Measurements from ENCODE around the gene UBE2E2.

The UBE2E2 gene

DNA sequence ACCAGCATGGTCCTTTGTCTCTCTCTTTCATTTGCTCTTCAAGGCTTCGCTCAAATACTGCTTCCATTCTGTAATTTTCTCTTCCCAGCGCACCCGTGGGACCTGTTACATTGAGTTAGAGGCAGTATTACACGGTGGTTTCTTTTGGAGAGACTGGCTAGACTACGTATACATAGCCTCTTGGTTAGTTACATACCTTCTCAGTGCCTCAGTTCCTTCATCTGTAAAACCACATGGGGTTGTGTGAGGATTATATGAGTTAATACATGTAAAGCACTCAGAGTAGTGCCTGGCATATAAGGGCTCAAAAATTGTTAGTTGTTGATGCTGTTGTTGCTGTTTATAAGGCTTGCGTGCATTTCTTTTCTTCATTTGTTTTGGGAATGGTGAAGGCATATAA lies 33.8 kb downstream of the UBE2E2 start:
- Mint-ChIP-seq H3K27ac (no peak overlapping the region), H3K27me3 (ENCODE audit: low read depth) (peaks cover 3% of the 10 kb centered on the region), H3K4me3 (no peak overlapping the region), H3K4me1 (peaks cover 25% of the 10 kb centered on the region), H3K9me3 (no peaks in the 10 kb centered on the region), H3K36me3 (ENCODE audit: low read depth) (no peaks in the 10 kb centered on the region)
- TF ChIP-seq, protein P1, sequence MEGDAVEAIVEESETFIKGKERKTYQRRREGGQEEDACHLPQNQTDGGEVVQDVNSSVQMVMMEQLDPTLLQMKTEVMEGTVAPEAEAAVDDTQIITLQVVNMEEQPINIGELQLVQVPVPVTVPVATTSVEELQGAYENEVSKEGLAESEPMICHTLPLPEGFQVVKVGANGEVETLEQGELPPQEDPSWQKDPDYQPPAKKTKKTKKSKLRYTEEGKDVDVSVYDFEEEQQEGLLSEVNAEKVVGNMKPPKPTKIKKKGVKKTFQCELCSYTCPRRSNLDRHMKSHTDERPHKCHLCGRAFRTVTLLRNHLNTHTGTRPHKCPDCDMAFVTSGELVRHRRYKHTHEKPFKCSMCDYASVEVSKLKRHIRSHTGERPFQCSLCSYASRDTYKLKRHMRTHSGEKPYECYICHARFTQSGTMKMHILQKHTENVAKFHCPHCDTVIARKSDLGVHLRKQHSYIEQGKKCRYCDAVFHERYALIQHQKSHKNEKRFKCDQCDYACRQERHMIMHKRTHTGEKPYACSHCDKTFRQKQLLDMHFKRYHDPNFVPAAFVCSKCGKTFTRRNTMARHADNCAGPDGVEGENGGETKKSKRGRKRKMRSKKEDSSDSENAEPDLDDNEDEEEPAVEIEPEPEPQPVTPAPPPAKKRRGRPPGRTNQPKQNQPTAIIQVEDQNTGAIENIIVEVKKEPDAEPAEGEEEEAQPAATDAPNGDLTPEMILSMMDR (IDR thresholded peaks at IDR 0.05; ENCODE audit: unreplicated experiment in 3 of 3): no peak

DNA sequence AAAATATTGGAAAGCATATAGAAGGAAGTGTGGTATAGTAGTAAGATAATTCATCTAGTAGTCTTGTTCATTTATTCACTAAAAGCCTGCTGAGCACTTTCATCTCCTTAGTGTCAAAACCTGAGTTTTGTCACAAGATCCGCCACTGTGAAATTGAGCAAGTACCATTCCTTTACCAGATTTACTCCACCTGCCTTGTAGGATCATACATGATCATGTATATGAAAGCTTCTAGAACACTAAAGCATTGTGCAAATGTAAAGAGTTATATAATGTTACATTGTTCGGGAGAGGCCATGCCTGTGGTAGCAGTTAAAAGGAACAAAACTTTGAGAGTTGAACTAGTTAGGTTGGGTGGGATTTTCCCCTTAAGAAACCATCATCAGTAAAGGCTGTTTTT lies 35.0 kb downstream of the UBE2E2 start:
- TF ChIP-seq, protein P1 (IDR thresholded peaks at IDR 0.05; ENCODE audit: unreplicated experiment in 3 of 3): no peak
- Mint-ChIP-seq H3K4me1 (peaks cover 19% of the 10 kb centered on the region), H3K4me3 (no peak overlapping the region), H3K27me3 (ENCODE audit: low read depth) (no peaks in the 10 kb centered on the region), H3K36me3 (ENCODE audit: low read depth) (no peaks in the 10 kb centered on the region), H3K9me3 (no peaks in the 10 kb centered on the region), H3K27ac (no peak overlapping the region)

DNA sequence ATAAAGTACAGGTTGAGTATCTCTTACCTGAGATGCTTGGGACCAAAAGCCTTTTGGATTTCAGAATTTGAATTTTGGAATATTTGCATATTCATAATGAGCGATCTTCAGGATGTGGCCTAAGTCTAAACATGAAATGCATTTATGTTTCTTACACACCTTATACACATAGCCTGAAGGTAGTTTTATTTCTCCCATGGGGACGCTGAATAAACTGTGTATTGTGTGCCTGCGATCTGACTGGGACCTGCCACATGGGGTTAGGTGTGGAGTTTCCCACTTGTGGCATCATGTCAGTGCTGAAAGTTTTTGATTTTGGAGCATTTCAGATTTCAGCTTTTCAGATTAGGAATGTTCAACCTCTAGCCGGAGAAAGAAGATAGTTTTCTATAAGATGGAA lies 35.5 kb downstream of the UBE2E2 start:
- Mint-ChIP-seq H3K27ac (no peak overlapping the region), H3K27me3 (ENCODE audit: low read depth) (no peaks in the 10 kb centered on the region), H3K9me3 (no peaks in the 10 kb centered on the region), H3K4me3 (no peak overlapping the region), H3K4me1 (peaks cover 19% of the 10 kb centered on the region), H3K36me3 (ENCODE audit: low read depth) (no peaks in the 10 kb centered on the region)
- TF ChIP-seq, protein P1 (IDR thresholded peaks at IDR 0.05; ENCODE audit: unreplicated experiment in 3 of 3): no peak

DNA sequence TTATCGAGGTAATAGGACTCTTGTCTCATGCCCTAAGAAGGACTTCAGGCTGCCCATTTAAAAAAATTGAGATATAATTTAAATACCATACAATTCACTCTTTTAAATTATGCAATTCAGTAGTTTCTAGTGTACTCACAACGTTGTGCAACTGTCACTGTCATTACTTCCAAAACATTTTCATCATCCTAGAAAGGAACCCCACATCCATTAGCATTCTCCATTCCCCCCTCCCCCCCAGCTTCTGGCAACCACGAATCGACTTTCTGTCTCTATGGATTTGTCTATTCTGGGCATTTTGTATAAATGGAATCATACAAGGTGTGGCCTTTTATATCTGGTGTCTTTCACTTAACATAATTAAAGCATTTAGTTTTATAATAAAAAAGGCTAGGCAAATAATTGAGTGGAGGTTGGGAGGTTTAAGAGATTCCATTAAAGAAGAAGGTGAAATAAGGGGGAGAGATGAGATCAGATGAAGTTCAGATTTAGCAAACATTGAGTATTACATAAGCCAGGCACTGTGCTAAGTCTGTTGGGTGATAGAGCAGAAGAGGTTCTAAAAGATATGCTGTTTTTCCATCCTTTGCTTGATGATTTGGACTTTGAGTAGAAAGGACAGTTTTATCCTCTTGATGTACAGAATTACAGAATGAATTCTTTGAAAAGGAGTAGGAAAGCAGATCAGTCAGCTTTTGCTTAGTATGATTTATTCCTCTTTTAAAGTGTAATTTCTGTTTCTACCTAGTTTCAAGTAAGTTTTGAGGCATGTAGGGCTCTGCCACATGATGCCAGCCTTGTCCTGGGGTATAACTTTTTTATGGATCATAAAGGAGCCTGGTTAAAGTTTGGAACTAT lies 36.3 kb downstream of the UBE2E2 start:
- TF ChIP-seq, protein P1 (IDR thresholded peaks at IDR 0.05; ENCODE audit: unreplicated experiment in 3 of 3): no peak
- no peaks in the 10 kb centered on the region for H3K27me3 Mint-ChIP-seq (ENCODE audit: low read depth)
- no peak overlapping the region for H3K27ac Mint-ChIP-seq
- H3K9me3 Mint-ChIP-seq: no peaks in the 10 kb centered on the region
- no peaks in the 10 kb centered on the region for H3K36me3 Mint-ChIP-seq (ENCODE audit: low read depth)
- H3K4me1 Mint-ChIP-seq: peaks cover 19% of the 10 kb centered on the region
- H3K4me3 Mint-ChIP-seq: no peak overlapping the region

DNA sequence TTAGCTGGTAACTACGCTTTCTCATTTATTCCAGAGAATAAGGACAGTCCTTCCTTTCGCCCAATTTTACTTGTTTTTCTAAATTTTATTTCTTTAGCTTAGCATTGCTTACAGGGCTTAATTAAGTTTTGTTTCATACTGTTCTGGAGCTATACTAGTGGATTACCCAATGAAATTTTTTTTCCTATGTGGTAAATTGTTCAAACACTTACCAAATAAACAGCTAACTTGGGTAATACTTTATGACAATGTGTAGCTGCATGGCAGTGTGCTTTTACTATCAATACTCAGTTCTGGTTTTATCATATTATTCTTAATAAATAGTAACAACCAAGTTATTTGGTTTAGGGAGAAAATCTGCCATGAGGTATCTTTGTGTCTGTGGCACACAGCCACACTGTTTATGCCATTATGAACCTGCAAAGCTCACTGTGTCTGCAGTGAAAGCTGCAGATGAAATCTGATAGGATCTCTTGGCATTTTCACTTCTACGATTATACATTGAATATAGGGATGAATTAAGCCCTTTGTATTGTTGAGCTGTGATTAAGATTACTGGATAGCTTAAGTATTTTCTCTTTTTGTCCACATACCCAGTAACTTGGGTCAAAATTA lies 37.2 kb downstream of the UBE2E2 start:
- TF ChIP-seq, protein P1 (IDR thresholded peaks at IDR 0.05; ENCODE audit: unreplicated experiment in 3 of 3): no peak
- H3K4me1 Mint-ChIP-seq: peaks cover 19% of the 10 kb centered on the region
- H3K27ac Mint-ChIP-seq: no peak overlapping the region
- no peaks in the 10 kb centered on the region for H3K27me3 Mint-ChIP-seq (ENCODE audit: low read depth)
- H3K36me3 Mint-ChIP-seq (ENCODE audit: low read depth): no peaks in the 10 kb centered on the region
- no peak overlapping the region for H3K4me3 Mint-ChIP-seq
- H3K9me3 Mint-ChIP-seq: no peaks in the 10 kb centered on the region
